Heart left ventricle (tissue), 13 donors: ENCODE results near the gene ARMH3.

Experiments used
- CTCF ChIP-seq, 12 donors: fragments of 200-600 bp; sonication (generic) in 4 of 12; IDR thresholded peaks; one replicate each; pipeline versions ENCODE4 v1.5.0 to v1.8.0; 2018 to 2022; ENCODE audit warnings: antibody characterized with exemption in 12 of 12, mild to moderate bottlenecking in 5 of 12
- POLR2A ChIP-seq, 2 donors: fragments of 450-650 bp; IDR thresholded peaks; one replicate each; pipeline ENCODE4 v1.6.1; 2017; ENCODE audit warnings: antibody characterized with exemption in 2 of 2, mild to moderate bottlenecking in 2 of 2, moderate library complexity in 2 of 2
- donor health status: ischemic (EF 13 %, LVEDD 7.1; RV severe dilation, severe dysfunction).
- donor health status: DM: no; HTN: yes; CAD: no.
- donor health status: DM: no; HTN: no; CAD: no.
- donor health status: ischemic (EF 25% LVEDD 6.9; RV normal size, moderate dysfunction).
- donor health status: ischemic (EF 25% LVEDD 5.7; RV mildly dilated, moderate dysfunction).
- donor health status: ischemic (EF 35%, LVEDD 5.7; RV mildly dilated, moderate dysfunction).
- donor health status: nonischemic (EF 11% LVEDD 7.7; RV severe dilation, severe dysfunction).
- donor health status: DM: yes; HTN: yes; CAD: no.
- donor health status: PGD.
- donor health status: ischemic (EF 29% LVEDD 5.4; RV normal size, mild dysfunction).
- donor health status: nonischemic (EF 23%, LVEDD 6.1; RV moderate dilation, normal function).

- TF ChIP-seq POLR2A (IDR thresholded peaks at IDR 0.05) = no peak
- TF ChIP-seq CTCF (IDR thresholded peaks at IDR 0.05) = no peak
Measured at GRCh38 chr10:101848894-101849351, 207.1 kb downstream of the ARMH3 start.
